BLaER1 (cell line): Measurements from ENCODE around the gene SMIM20.
"Not testable (repeated sequence)": the region's sequence is repeated elsewhere in the genome, so short reads cannot be mapped to it uniquely, and the experiment has no call there.

Source experiments
- H3K27ac ChIP-seq: shearing (Covaris generic); formaldehyde crosslinking; 2 replicates; pipeline ENCODE4 v1.8.1; 2022
- H3K27me3 ChIP-seq: shearing (Covaris generic); formaldehyde crosslinking; 2 replicates; pipeline ENCODE4 v1.8.1; 2022
- H3K36me3 ChIP-seq: shearing (Covaris generic); formaldehyde crosslinking; 2 replicates; pipeline ENCODE4 v1.8.1; 2022
- H3K4me1 ChIP-seq: shearing (Covaris generic); formaldehyde crosslinking; 2 replicates; pipeline ENCODE4 v1.8.1; 2022
- H3K4me2 ChIP-seq: shearing (Covaris generic); formaldehyde crosslinking; 2 replicates; pipeline ENCODE4 v1.8.1; 2022
- H3K4me3 ChIP-seq: shearing (Covaris generic); formaldehyde crosslinking; 2 replicates; pipeline ENCODE4 v1.8.1; 2022
- H3K9ac ChIP-seq: shearing (Covaris generic); formaldehyde crosslinking; 2 replicates; pipeline ENCODE4 v1.8.1; 2022
- H3K9me3 ChIP-seq: shearing (Covaris generic); formaldehyde crosslinking; 2 replicates; pipeline ENCODE4 v1.8.1; 2022
- H4K20me1 ChIP-seq: shearing (Covaris generic); formaldehyde crosslinking; 2 replicates; pipeline ENCODE4 v1.8.1; 2022
- Cebpa-rat ChIP-seq: shearing (Covaris generic); IDR thresholded peaks from 2 replicates; pipeline ENCODE4 v1.8.1; 2022

SMIM20 gene

GRCh38 chr4:25889589-25890503, 24.2 kb upstream of the SMIM20 start:
- Histone ChIP-seq H3K27me3 (no peaks in the 10 kb centered on the region), H4K20me1 (no peaks in the 10 kb centered on the region), H3K36me3 (no peaks in the 10 kb centered on the region), H3K4me1 (no peaks in the 10 kb centered on the region), H3K9me3 (no peaks in the 10 kb centered on the region), H3K4me3 (no peak overlapping the region), H3K4me2 (no peak overlapping the region), H3K9ac (no peak overlapping the region), H3K27ac (no peak overlapping the region)
- no peak for TF ChIP-seq Cebpa-rat

GRCh38 chr4:25890571-25891485, 23.2 kb upstream of the SMIM20 start:
- no peak overlapping the region for H3K4me2 ChIP-seq
- TF ChIP-seq Cebpa-rat, result no peak

GRCh38 chr4:25892796-25893195, 21.2 kb upstream of the SMIM20 start:
- TF ChIP-seq Cebpa-rat, result no peak

More at GRCh38 chr4:25890571-25891485, 23.2 kb upstream of the SMIM20 start:
- Histone ChIP-seq H3K27ac (no peak overlapping the region), H3K27me3 (no peaks in the 10 kb centered on the region), H3K9ac (no peak overlapping the region), H3K36me3 (no peaks in the 10 kb centered on the region), H3K9me3 (no peaks in the 10 kb centered on the region), H3K4me3 (no peak overlapping the region), H4K20me1 (no peaks in the 10 kb centered on the region), H3K4me1 (no peaks in the 10 kb centered on the region)

GRCh38 chr4:25896776-25897539, 17.1 kb upstream of the SMIM20 start:
- Histone ChIP-seq H3K36me3 (no peaks in the 10 kb centered on the region), H3K4me1 (no peaks in the 10 kb centered on the region), H3K27ac (no peak overlapping the region), H3K4me3 (no peak overlapping the region), H3K9ac (no peak overlapping the region), H4K20me1 (no peaks in the 10 kb centered on the region), H3K9me3 (no peaks in the 10 kb centered on the region), H3K27me3 (no peaks in the 10 kb centered on the region), H3K4me2 (no peak overlapping the region)
- TF ChIP-seq Cebpa-rat, result no peak

More at GRCh38 chr4:25892796-25893195, 21.2 kb upstream of the SMIM20 start:
- no peak overlapping the region for H3K9ac ChIP-seq
- H3K27me3 ChIP-seq, result no peaks in the 10 kb centered on the region
- H3K4me2 ChIP-seq, result no peak overlapping the region
- no peaks in the 10 kb centered on the region for H4K20me1 ChIP-seq
- H3K4me1 ChIP-seq, result no peaks in the 10 kb centered on the region
- no peaks in the 10 kb centered on the region for H3K9me3 ChIP-seq
- H3K4me3 ChIP-seq, result no peak overlapping the region
- no peaks in the 10 kb centered on the region for H3K36me3 ChIP-seq
- H3K27ac ChIP-seq, result no peak overlapping the region

- Histone ChIP-seq H3K9me3 (no peaks in the 10 kb centered on the region), H3K36me3 (no peaks in the 10 kb centered on the region), H3K4me3 (no peak overlapping the region), H3K4me1 (no peaks in the 10 kb centered on the region), H3K27me3 (no peaks in the 10 kb centered on the region), H3K4me2 (no peak overlapping the region), H4K20me1 (no peaks in the 10 kb centered on the region), H3K27ac (no peak overlapping the region), H3K9ac (no peak overlapping the region)
- TF ChIP-seq Cebpa-rat, result no peak
Observed at GRCh38 chr4:25900310-25900709, 13.7 kb upstream of the SMIM20 start.

GRCh38 chr4:25901030-25901430, 13.0 kb upstream of the SMIM20 start:
- no peaks in the 10 kb centered on the region for H4K20me1 ChIP-seq
- TF ChIP-seq Cebpa-rat, result no peak
- H3K4me2 ChIP-seq, result no peak overlapping the region
- H3K4me3 ChIP-seq, result no peak overlapping the region
- H3K36me3 ChIP-seq, result no peaks in the 10 kb centered on the region
- no peak overlapping the region for H3K27ac ChIP-seq
- H3K27me3 ChIP-seq, result no peaks in the 10 kb centered on the region
- H3K9me3 ChIP-seq, result no peaks in the 10 kb centered on the region
- H3K9ac ChIP-seq, result no peak overlapping the region
- no peaks in the 10 kb centered on the region for H3K4me1 ChIP-seq

GRCh38 chr4:25903900-25904747, 9.9 kb upstream of the SMIM20 start:
- H3K27ac ChIP-seq, result no peak overlapping the region
- no peak for TF ChIP-seq Cebpa-rat
- no peaks in the 10 kb centered on the region for H3K9me3 ChIP-seq
- H3K4me1 ChIP-seq, result no peaks in the 10 kb centered on the region
- no peak overlapping the region for H3K4me3 ChIP-seq
- H3K36me3 ChIP-seq, result no peaks in the 10 kb centered on the region
- no peak overlapping the region for H3K4me2 ChIP-seq
- no peaks in the 10 kb centered on the region for H4K20me1 ChIP-seq
- no peaks in the 10 kb centered on the region for H3K27me3 ChIP-seq
- no peak overlapping the region for H3K9ac ChIP-seq

- Histone ChIP-seq H3K4me3 (no peak overlapping the region), H3K27me3 (no peaks in the 10 kb centered on the region), H3K9ac (no peak overlapping the region), H3K4me1 (no peaks in the 10 kb centered on the region), H4K20me1 (no peaks in the 10 kb centered on the region), H3K4me2 (no peak overlapping the region), H3K36me3 (no peaks in the 10 kb centered on the region), H3K27ac (no peak overlapping the region), H3K9me3 (no peaks in the 10 kb centered on the region)
- TF ChIP-seq Cebpa-rat, result no peak
Observed at GRCh38 chr4:25904748-25905082, 9.3 kb upstream of the SMIM20 start.

GRCh38 chr4:25905371-25905770, 8.6 kb upstream of the SMIM20 start:
- Histone ChIP-seq H3K4me3 (no peak overlapping the region), H3K27ac (no peak overlapping the region), H3K4me2 (no peak overlapping the region), H4K20me1 (no peaks in the 10 kb centered on the region), H3K27me3 (no peaks in the 10 kb centered on the region), H3K4me1 (no peaks in the 10 kb centered on the region), H3K9me3 (no peaks in the 10 kb centered on the region), H3K36me3 (no peaks in the 10 kb centered on the region), H3K9ac (no peak overlapping the region)
- no peak for TF ChIP-seq Cebpa-rat

GRCh38 chr4:25906113-25906512, 7.9 kb upstream of the SMIM20 start:
- H3K36me3 ChIP-seq, H3K27me3 ChIP-seq, H3K4me1 ChIP-seq, H3K4me3 ChIP-seq, H4K20me1 ChIP-seq, H3K27ac ChIP-seq, H3K4me2 ChIP-seq, H3K9me3 ChIP-seq, H3K9ac ChIP-seq: not testable (repeated sequence)
